ENCODE data around the gene ROBO1.

ROBO1 gene

DNA sequence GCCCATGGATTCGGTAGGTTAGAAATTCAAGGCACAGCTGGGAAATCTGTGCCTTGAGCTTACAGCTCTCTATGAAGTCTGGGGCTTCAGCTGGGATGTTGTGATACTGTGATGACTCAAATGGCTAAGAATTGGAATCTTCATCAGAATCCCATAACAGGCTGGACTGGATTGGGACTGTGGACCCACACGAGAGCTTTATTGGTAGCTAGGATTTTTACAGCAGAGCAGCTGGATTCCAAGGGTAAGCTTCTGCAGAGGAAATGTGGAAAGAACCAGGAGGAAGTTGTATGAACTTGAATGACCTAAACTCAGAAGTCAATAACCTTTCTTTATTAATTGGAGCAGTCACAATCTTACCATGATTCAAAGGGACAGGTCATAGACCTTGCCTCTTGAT, 1187.1 kb downstream of the ROBO1 start:
- no peak for DNase-seq

DNA sequence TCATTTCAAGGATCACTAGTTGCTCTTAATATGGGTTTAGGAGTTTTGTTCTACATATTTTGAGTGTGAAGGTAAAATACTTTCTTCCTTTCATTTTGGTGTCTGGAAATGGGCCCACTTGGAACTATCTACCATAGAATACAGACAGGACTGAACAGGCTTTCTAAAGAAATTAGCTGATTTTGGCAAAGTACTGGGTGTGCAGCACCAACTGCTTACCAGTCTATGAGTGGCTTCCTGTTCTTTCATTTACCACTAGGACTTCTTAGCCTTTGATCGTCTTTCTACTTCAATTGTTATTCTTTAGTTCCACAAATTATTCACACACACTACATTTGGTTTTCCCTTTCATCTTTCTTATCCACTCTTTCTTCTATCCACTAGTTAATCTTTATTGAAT, 1196.3 kb downstream of the ROBO1 start:
- DNase-seq: no peak

DNA sequence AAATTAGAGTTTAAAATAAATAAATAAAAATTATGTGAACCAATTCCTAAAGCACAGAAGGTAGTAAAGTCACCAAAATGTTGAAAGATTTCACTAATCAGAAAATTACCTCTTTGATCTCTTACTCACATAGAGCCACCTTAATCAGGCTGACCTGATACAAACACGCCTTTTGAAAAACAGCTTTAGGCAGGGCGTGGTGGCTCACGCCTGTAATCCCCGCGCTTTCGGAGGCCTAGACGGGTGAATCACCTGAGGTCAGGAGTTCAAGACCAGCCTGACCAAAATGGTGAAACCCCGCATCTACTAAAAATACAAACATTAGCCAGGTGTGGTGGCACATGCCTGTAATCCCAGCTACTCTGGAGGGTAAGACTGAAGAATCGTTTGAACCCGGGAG, 1197.3 kb downstream of the ROBO1 start:
- DNase-seq: no peak

DNA sequence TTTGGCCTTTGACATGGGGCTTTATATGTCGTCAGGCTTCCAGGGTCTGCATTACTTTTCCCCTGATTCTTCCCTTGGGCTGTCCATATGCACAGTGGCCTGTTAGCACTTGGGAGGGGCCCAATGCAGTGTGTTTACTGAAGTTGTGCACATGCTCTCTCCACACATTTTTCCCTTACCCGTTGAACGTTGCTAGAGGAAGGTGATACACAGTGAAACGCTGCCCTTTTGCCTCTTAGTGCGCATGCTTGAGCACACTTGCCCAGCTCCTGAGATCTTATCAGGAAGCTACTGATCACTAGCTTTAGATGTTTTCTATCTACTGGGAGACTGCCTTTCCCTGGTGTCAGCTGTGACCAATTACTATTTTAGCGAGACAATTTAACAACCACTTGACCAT, 1198.0 kb downstream of the ROBO1 start:
- DNase-seq: no peak

DNA sequence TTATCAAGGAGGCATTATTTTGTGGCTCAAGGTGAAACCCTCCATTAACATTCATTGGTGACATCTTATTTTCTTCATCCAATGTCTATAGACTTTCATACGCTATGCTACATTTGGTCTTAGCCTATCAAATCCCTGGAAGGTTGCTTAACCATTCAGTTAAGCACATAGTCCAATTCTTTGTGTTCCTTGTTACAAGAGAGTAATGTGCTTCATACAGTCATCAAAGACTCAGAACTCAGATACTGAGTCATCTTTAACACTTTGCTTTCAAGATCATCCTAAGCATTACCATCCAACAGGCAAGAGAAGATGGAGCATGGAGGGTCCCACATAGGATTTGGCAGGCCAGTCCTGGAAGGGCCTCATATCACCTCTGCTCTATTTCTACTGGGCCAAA, 1202.1 kb downstream of the ROBO1 start:
- no peak for DNase-seq

DNA sequence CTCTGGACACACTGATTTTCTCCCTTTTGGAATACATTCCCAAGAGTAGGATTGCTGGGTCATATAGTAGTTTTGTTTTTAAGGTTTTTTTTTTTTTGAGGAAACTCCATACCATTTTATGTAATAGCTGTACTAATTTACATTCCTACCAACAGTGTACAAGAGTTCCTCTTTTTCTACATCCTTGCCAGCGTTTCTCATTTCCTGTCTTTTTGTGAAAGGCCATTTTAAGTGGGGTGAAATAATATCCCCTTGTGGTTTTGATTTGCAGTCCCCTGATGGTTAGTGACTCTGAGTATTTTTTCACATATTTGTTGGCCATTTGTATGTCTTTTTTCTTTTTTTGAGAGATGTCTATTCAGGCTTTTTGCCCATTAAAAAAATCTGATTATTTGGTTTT, 1205.5 kb downstream of the ROBO1 start:
- no peak for DNase-seq
